Epithelial cell of proximal tubule (primary cell): ENCODE measurements around the gene ARL5B. TPM values are rescaled to one million over a fixed set of nuclear protein-coding genes. Genes with fewer than 3 reads are reported as not detected.

Experiments used
- DNase-seq: peaks from one replicate; pipeline ENCODE4 v3.0.0-alpha.2; 2011; ENCODE audit warnings: low read depth
- H3K4me3 ChIP-seq: 2 replicates; pipeline ENCODE4 v1.5.1; 2011; ENCODE audit warnings: low read depth, mild to moderate bottlenecking, low read length
- total RNA-seq: library from RNA; depleted of rRNA; stranded (reverse); fragments of >200 nt; gene quantifications from 2 replicates; pipeline ENCODE4 v1.2.3, GENCODE V29; 2015
- TF ChIP-seq, protein P1 (sequence below): conservative IDR thresholded peaks from 2 replicates; pipeline ENCODE4 v1.5.1; 2012; ENCODE audit warnings: low read depth, mild to moderate bottlenecking, low read length

Gene ARL5B
- total RNA-seq, 1 donor from 2014 or later = 22.4 TPM

DNA sequence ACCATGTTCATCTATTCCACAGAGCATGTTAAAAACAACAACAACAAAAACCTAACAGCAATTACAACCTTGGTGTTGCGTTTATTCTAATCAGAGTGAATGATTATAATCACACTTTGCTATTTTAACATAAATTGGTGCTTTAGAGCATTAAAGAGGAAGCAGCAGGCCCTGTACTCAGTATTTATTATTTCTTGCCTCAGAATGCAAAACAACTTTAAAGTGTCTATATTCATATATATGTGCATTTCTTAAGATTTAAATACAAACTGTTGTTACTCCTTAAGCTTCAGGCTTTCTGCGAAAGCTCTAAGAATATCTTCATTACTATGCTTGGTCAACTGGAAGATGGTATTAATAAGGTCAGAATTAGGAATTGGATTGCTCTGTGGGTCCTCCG, 21.5 kb downstream of the ARL5B start:
- no peak for DNase-seq
- TF ChIP-seq, protein P1, sequence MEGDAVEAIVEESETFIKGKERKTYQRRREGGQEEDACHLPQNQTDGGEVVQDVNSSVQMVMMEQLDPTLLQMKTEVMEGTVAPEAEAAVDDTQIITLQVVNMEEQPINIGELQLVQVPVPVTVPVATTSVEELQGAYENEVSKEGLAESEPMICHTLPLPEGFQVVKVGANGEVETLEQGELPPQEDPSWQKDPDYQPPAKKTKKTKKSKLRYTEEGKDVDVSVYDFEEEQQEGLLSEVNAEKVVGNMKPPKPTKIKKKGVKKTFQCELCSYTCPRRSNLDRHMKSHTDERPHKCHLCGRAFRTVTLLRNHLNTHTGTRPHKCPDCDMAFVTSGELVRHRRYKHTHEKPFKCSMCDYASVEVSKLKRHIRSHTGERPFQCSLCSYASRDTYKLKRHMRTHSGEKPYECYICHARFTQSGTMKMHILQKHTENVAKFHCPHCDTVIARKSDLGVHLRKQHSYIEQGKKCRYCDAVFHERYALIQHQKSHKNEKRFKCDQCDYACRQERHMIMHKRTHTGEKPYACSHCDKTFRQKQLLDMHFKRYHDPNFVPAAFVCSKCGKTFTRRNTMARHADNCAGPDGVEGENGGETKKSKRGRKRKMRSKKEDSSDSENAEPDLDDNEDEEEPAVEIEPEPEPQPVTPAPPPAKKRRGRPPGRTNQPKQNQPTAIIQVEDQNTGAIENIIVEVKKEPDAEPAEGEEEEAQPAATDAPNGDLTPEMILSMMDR = no peak
- no peak overlapping the region for H3K4me3 ChIP-seq

DNA sequence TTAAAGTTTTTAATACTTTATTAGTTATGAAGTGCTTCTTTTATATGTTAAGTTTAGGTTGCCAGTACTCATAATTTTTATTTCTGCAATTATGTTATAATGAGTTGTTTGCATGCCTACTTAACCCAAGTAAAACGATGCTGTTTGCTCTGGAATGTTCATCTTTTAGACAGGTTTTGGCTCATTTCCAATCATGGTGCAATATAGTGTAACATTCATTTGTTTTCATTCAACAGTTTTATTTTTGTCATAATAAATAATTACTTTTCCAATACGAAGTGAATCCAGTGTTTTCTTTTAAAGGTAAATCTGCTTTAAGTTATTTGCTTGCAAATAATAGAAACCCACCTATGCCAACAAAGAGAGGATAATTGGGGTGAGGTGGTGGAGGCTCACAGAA, 22.1 kb downstream of the ARL5B start:
- TF ChIP-seq, protein P1 = no peak
- H3K4me3 ChIP-seq = no peak overlapping the region
- DNase-seq = no peak

DNA sequence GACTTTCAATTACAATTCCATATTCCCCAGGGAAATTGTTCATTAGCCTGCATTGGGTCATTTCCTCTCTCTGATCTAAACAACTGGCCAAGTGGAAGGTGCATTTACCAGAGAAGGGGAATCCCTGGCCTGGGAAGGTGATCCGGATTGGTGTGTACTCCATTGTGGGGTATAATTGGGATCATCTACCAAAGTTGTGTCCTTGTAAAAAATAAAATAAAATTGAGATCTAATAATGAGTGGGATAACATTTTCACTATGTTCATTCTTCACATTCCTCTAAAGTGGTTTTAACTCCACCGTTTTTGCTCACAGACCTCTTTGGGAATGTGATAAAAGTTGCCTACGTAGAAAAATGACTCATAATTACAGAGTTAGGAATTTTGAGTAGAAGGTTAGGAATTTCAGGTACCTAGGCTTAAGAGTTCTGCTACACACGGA, 22.8 kb downstream of the ARL5B start:
- TF ChIP-seq, protein P1 = no peak
- no peak overlapping the region for H3K4me3 ChIP-seq
- no peak for DNase-seq

DNA sequence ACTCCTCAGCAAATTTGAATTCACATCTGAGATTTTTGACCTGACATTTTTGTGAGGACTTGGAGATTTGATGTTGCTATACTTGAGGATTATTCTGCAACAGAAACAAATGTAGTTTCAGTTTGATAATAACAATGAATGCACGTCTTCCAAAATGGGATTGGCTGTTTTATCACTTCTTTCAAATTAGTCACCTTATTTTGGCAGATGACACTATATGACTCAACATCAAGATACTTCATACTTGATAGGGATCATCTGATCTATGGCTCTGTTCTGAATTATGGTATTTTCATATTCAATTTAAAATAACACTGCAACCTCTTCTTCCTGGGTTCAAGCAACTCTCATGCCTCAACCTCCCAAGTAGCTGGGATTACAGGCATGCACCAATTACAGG, 24.2 kb downstream of the ARL5B start:
- DNase-seq = no peak
- TF ChIP-seq, protein P1 = no peak
- no peak overlapping the region for H3K4me3 ChIP-seq

DNA sequence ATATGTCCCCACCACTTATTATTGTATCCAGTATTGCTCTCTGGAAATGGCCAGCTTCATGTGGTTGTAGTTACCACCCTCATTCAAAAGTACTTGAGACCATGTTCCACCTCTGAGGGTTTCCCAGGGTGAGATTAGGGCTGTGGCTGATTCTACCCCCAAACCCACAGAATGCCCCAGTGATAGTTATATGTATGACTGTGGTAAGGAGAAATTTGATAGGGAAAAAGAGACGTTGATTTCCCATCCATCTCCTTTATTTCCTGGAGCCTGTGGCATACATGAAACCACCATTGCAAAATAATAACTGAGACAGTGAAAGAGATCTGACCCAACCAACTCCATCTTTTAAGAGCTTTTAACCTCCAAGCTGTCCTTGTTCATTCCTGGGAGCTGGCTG, 25.2 kb downstream of the ARL5B start:
- H3K4me3 ChIP-seq = no peak overlapping the region
- DNase-seq = no peak
- TF ChIP-seq, protein P1 = no peak

DNA sequence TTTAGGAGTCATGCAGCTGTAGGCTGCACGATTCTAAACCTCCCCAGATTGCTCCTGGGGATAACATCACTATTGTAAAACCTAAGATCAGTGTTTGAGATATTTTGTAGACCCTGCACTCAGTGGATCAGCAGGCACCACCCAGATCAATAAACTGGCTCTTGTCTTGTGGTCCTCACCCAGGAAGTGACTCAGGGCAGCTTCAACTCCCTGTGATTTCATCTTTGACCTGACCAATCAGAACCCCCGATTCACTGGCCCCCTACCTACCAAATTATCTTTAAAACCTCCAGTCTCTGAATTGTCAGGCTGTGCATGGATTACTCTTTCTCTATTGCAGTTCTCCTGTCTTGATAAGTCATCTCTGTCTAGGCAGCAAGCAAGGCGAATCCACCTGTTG, 25.7 kb downstream of the ARL5B start:
- TF ChIP-seq, protein P1 = no peak
- H3K4me3 ChIP-seq = no peak overlapping the region
- no peak for DNase-seq

DNA sequence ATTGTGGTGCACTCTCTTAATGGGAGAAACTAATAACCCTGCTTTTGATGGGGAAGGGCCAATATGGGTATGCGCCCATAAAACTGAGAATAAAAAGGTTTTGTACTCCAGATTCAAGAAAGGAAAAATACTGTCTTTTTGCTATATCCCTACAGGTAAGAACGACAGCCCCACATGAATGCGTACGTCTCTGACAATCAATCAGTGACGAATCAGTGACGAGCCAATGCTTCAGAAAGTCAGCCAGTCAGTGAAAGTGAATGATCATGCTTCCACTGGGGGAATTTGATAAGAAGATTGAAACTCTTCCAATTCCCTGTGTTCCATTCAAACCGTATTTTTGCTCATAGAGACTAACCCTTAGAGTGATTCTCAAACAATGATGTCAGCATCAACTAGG, 26.3 kb downstream of the ARL5B start:
- TF ChIP-seq, protein P1 = no peak

More for the DNA sequence above, 26.3 kb downstream of the ARL5B start:
- no peak overlapping the region for H3K4me3 ChIP-seq
- DNase-seq = no peak
